Measurements from ENCODE around the gene MSRB2. TPM values are rescaled to one million over a fixed set of nuclear protein-coding genes. Genes with fewer than 3 reads are reported as not detected.

MSRB2 gene
- polyA plus RNA-seq, 3 donors, result 19.7 to 37.3 (median 31.6) TPM

DNA sequence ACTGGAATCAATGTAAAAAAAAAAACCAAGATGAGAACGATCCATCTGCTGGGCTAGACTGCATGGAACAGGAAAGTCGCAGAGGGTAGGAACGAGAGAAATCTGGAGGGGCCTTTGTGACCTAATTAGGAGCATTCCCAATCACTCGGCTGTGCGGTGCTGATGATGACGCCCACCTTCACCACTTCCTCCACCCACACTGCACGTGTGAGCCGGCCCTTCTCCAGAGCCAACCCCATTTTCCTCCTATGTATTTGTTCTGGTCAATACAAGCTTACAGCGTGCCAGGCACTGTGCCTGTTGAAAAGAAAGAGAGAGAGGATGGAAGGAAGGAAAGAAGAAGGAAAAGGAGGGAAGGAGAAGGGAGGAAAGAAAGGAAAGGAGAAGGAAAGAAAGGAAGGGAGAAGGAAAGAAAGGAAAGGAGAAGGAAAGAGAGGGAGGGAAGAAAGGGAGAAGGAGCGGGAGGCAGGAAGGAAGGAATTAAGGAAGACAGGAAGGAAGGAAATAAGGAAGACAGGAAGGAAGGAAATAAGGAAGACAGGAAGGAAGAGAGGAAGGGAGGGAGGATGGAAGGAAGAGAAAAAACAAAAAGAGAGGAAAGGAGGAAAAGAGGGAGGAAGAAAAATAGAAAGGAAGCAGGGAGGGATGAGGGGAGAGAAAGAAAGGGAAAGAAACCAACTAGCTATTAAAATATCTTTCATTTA is 61.2 kb downstream of the MSRB2 start:
- Mint-ChIP-seq H3K36me3 (no peaks in the 10 kb centered on the region), H3K4me1 (peaks cover 2% of the 10 kb centered on the region), H3K27ac (peak overlapping the region in 2 of 7 donors; percentile 26 to 61), H3K27me3 (ENCODE audit: low read depth in 3 of 3) (peaks cover 9 to 11% (median 9%) of the 10 kb centered on the region in 3 donors), H3K4me3 (peak overlapping the region in 1 of 2 donors; percentile 29), H3K9me3 (no peaks in the 10 kb centered on the region)
- H3K79me2 ChIP-seq (ENCODE audit: insufficient read depth, low read length), result no peaks in the 10 kb centered on the region
- no peaks in the 10 kb centered on the region for H4K20me1 ChIP-seq (ENCODE audit: insufficient read depth, low read length)
- H3K9ac ChIP-seq (ENCODE audit: insufficient read depth, low read length, poor library complexity, severe bottlenecking), result no peak overlapping the region
- DNase-seq, result no peak
- 81% methylated on average over 8 of the region's 10 CpGs for WGBS (ENCODE audit: insufficient coverage)
- intact Hi-C loops (cut with micrococcal nuclease), result loop anchor here in 1 of 2 donors (5.0 to 10.0 kb wide), 2 partner anchors 1041 to 1358 kb away; no protein-coding TSS in a partner anchor
- no peak overlapping the region for H3K4me3 ChIP-seq (replicated peaks in 1 of 3; ENCODE audit: low read depth in 2 of 3, low read length in 3 of 3)
- H3K27ac ChIP-seq (ENCODE audit: low read depth in 1 of 2, low read length in 2 of 2), result no peak overlapping the region
- H2AFZ ChIP-seq (ENCODE audit: insufficient read depth, low read depth, low read length, poor library complexity, severe bottlenecking), result no peak overlapping the region
- H3K9me3 ChIP-seq (replicated peaks in 1 of 2; ENCODE audit: control insufficient read depth in 1 of 2, insufficient read depth in 1 of 2, low read length in 2 of 2), result no peaks in the 10 kb centered on the region
- no peaks in the 10 kb centered on the region for H3K36me3 ChIP-seq (replicated peaks in 1 of 2; ENCODE audit: control insufficient read depth in 1 of 2, insufficient read depth in 2 of 2, low read length in 2 of 2)
- H3K4me2 ChIP-seq (replicated peaks; ENCODE audit: extremely low read depth, low read length, poor library complexity, severe bottlenecking), result no peak overlapping the region
- no peaks in the 10 kb centered on the region for H3K4me1 ChIP-seq (ENCODE audit: control insufficient read depth in 1 of 2, insufficient read depth in 2 of 2, low read length in 2 of 2)
- TF ChIP-seq, protein P1, sequence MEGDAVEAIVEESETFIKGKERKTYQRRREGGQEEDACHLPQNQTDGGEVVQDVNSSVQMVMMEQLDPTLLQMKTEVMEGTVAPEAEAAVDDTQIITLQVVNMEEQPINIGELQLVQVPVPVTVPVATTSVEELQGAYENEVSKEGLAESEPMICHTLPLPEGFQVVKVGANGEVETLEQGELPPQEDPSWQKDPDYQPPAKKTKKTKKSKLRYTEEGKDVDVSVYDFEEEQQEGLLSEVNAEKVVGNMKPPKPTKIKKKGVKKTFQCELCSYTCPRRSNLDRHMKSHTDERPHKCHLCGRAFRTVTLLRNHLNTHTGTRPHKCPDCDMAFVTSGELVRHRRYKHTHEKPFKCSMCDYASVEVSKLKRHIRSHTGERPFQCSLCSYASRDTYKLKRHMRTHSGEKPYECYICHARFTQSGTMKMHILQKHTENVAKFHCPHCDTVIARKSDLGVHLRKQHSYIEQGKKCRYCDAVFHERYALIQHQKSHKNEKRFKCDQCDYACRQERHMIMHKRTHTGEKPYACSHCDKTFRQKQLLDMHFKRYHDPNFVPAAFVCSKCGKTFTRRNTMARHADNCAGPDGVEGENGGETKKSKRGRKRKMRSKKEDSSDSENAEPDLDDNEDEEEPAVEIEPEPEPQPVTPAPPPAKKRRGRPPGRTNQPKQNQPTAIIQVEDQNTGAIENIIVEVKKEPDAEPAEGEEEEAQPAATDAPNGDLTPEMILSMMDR (IDR thresholded peaks at IDR 0.05), result no peak
- H3K27me3 ChIP-seq (ENCODE audit: control insufficient read depth in 2 of 2, insufficient read depth in 2 of 2, low read length in 2 of 2), result peaks cover 0 to 3% of the 10 kb centered on the region in 2 donors

DNA sequence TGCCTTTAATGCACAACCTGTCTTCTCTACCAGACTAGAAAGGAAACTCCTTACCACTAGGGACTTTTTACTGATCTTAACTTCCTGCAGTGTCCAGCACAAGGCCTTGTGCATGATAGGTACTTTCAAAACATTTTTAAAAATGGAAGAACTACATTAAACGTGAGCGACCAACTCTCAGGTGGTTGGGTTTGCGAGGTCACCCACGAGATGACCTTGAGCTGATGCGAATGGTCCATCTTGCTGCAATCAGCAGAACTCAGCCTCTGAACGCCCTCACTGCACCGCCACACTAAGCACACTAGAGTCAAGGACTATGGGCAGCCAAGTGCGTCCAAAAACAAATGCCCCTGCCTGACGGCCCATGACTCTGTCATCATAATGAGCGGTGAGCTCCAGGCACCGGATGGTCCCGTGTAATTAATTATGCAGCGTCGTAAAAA is 61.9 kb downstream of the MSRB2 start:
- H3K4me1 ChIP-seq (ENCODE audit: control insufficient read depth in 1 of 2, insufficient read depth in 2 of 2, low read length in 2 of 2), result no peaks in the 10 kb centered on the region
- DNase-seq, result no peak
- H3K27me3 ChIP-seq (ENCODE audit: control insufficient read depth in 2 of 2, insufficient read depth in 2 of 2, low read length in 2 of 2), result peaks cover 0 to 3% of the 10 kb centered on the region in 2 donors
- H3K27ac ChIP-seq (ENCODE audit: low read depth in 1 of 2, low read length in 2 of 2), result no peak overlapping the region
- H3K4me3 Mint-ChIP-seq, result no peak overlapping the region
- H2AFZ ChIP-seq (ENCODE audit: insufficient read depth, low read depth, low read length, poor library complexity, severe bottlenecking), result no peak overlapping the region
- H3K9me3 Mint-ChIP-seq, result no peaks in the 10 kb centered on the region
- no peaks in the 10 kb centered on the region for H3K79me2 ChIP-seq (ENCODE audit: insufficient read depth, low read length)
- no peaks in the 10 kb centered on the region for H3K36me3 Mint-ChIP-seq
- intact Hi-C loops (cut with micrococcal nuclease), result loop anchor here in 1 of 2 donors (5.0 to 10.0 kb wide), 2 partner anchors 1040 to 1358 kb away; no protein-coding TSS in a partner anchor
- H3K9me3 ChIP-seq (replicated peaks in 1 of 2; ENCODE audit: control insufficient read depth in 1 of 2, insufficient read depth in 1 of 2, low read length in 2 of 2), result no peaks in the 10 kb centered on the region
- no peaks in the 10 kb centered on the region for H4K20me1 ChIP-seq (ENCODE audit: insufficient read depth, low read length)
- H3K4me3 ChIP-seq (replicated peaks in 1 of 3; ENCODE audit: low read depth in 2 of 3, low read length in 3 of 3), result no peak overlapping the region
- peak overlapping the region in 1 of 7 donors; percentile 6 for H3K27ac Mint-ChIP-seq
- no peak overlapping the region for H3K4me2 ChIP-seq (replicated peaks; ENCODE audit: extremely low read depth, low read length, poor library complexity, severe bottlenecking)
- H3K36me3 ChIP-seq (replicated peaks in 1 of 2; ENCODE audit: control insufficient read depth in 1 of 2, insufficient read depth in 2 of 2, low read length in 2 of 2), result no peaks in the 10 kb centered on the region
- peaks cover 2% of the 10 kb centered on the region for H3K4me1 Mint-ChIP-seq
- 64% methylated on average over 14 of the region's 14 CpGs for WGBS (ENCODE audit: insufficient coverage)
- H3K9ac ChIP-seq (ENCODE audit: insufficient read depth, low read length, poor library complexity, severe bottlenecking), result no peak overlapping the region
- TF ChIP-seq, protein P1 (IDR thresholded peaks at IDR 0.05), result no peak
- peaks cover 9 to 17% (median 11%) of the 10 kb centered on the region in 3 donors for H3K27me3 Mint-ChIP-seq (ENCODE audit: low read depth in 3 of 3)
